Right kidney (tissue), 1 donor: Measurements from ENCODE around the gene MACROD2.
"Not testable (repeated sequence)": the region's sequence is repeated elsewhere in the genome, so short reads cannot be mapped to it uniquely, and the experiment has no call there.

ENCODE experiments used
- DNase-seq: peaks from one replicate; pipeline ENCODE4 v3.0.0-alpha.2; 2016

Gene MACROD2

GRCh38 chr20:14997791-14998190 is 1002.5 kb downstream of the MACROD2 start:
- DNase-seq, result no peak

- no peak for DNase-seq
Observed at GRCh38 chr20:15005300-15005986, 1010.1 kb downstream of the MACROD2 start.

GRCh38 chr20:15011631-15012030 is 1016.3 kb downstream of the MACROD2 start:
- no peak for DNase-seq

- no peak for DNase-seq
Observed at GRCh38 chr20:15012566-15012965, 1017.2 kb downstream of the MACROD2 start.

- not testable (repeated sequence) for DNase-seq
Observed at GRCh38 chr20:15016875-15017274, 1021.6 kb downstream of the MACROD2 start.

- DNase-seq, result no peak
Observed at GRCh38 chr20:15018966-15019365, 1023.6 kb downstream of the MACROD2 start.

GRCh38 chr20:15020845-15021244 is 1025.5 kb downstream of the MACROD2 start:
- DNase-seq, result no peak

- no peak for DNase-seq
Observed at GRCh38 chr20:15022921-15023320, 1027.6 kb downstream of the MACROD2 start.

GRCh38 chr20:15026759-15027158 is 1031.4 kb downstream of the MACROD2 start:
- DNase-seq, result no peak

GRCh38 chr20:15030826-15031225 is 1035.5 kb downstream of the MACROD2 start:
- DNase-seq, result no peak

GRCh38 chr20:15031546-15032351 is 1036.4 kb downstream of the MACROD2 start:
- DNase-seq, result no peak

GRCh38 chr20:15032352-15032622 is 1037.0 kb downstream of the MACROD2 start:
- no peak for DNase-seq

- DNase-seq, result no peak
Observed at GRCh38 chr20:15033269-15033668, 1038.0 kb downstream of the MACROD2 start.

- no peak for DNase-seq
Observed at GRCh38 chr20:15033891-15034290, 1038.6 kb downstream of the MACROD2 start.

- no peak for DNase-seq
Observed at GRCh38 chr20:15036948-15037347, 1041.6 kb downstream of the MACROD2 start.

- DNase-seq, result peak; percentile 33
Observed at GRCh38 chr20:15039088-15039752, 1043.9 kb downstream of the MACROD2 start.

- DNase-seq, result no peak
Observed at GRCh38 chr20:15042723-15043122, 1047.4 kb downstream of the MACROD2 start.

- DNase-seq, result no peak
Observed at GRCh38 chr20:15045246-15045645, 1049.9 kb downstream of the MACROD2 start.

- DNase-seq, result no peak
Observed at GRCh38 chr20:15047042-15047441, 1051.7 kb downstream of the MACROD2 start.

GRCh38 chr20:15047601-15048000 is 1052.3 kb downstream of the MACROD2 start:
- DNase-seq, result no peak

- DNase-seq, result no peak
Observed at GRCh38 chr20:15056246-15056645, 1060.9 kb downstream of the MACROD2 start.

- no peak for DNase-seq
Observed at GRCh38 chr20:15058841-15059240, 1063.5 kb downstream of the MACROD2 start.

GRCh38 chr20:15059438-15059837 is 1064.1 kb downstream of the MACROD2 start:
- DNase-seq, result no peak
